ENCODE measurements around the gene TBC1D2B.

TBC1D2B gene

DNA sequence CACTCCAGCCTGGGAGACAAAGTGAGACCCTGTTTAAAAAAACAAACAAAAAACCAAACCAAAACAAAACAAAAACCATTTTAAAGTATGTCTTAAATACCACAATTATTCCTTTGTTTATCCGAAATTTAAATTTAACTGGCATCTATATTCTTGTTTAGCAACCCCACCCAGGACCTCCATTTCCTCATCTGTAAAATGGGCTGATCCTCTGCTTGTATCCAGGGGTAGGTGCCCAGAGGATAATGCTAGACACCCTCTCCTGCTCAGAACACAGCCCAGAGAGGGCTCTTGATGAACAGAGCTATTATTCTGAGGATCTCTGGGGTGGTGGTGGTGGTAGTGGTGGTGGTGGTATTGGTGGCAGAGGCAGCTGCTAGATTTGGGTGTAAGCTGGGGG, 24.7 kb upstream of the TBC1D2B start:
- Histone ChIP-seq H3K79me2 (ENCODE audit: low read length) (no peaks in the 10 kb centered on the region), H4K20me1 (ENCODE audit: insufficient read depth, low read length) (no peaks in the 10 kb centered on the region), H3K9ac (ENCODE audit: low read length) (no peak overlapping the region), H3K27me3 (replicated peaks; ENCODE audit: insufficient read depth, low read length) (no peaks in the 10 kb centered on the region), H3K9me3 (replicated peaks; ENCODE audit: insufficient read depth, low read length) (no peaks in the 10 kb centered on the region), H3K27ac (ENCODE audit: low read length) (no peak overlapping the region), H3K4me2 (ENCODE audit: low read depth, low read length) (no peak overlapping the region), H3K9me2 (replicated peaks; ENCODE audit: insufficient read depth, low read length) (no peaks in the 10 kb centered on the region), H3K4me3 (ENCODE audit: low read length) (no peak overlapping the region), H3F3A (ENCODE audit: insufficient read depth, low read length) (no peaks in the 10 kb centered on the region), H3K36me3 (replicated peaks; ENCODE audit: insufficient read depth, low read length) (no peaks in the 10 kb centered on the region), H3K4me1 (ENCODE audit: low read length) (peaks cover 3% of the 10 kb centered on the region; the same call in 1 of the 2 replicates), H2AFZ (ENCODE audit: low read length) (no peak overlapping the region)
- no peak for DNase-seq
- TF ChIP-seq, protein P1, sequence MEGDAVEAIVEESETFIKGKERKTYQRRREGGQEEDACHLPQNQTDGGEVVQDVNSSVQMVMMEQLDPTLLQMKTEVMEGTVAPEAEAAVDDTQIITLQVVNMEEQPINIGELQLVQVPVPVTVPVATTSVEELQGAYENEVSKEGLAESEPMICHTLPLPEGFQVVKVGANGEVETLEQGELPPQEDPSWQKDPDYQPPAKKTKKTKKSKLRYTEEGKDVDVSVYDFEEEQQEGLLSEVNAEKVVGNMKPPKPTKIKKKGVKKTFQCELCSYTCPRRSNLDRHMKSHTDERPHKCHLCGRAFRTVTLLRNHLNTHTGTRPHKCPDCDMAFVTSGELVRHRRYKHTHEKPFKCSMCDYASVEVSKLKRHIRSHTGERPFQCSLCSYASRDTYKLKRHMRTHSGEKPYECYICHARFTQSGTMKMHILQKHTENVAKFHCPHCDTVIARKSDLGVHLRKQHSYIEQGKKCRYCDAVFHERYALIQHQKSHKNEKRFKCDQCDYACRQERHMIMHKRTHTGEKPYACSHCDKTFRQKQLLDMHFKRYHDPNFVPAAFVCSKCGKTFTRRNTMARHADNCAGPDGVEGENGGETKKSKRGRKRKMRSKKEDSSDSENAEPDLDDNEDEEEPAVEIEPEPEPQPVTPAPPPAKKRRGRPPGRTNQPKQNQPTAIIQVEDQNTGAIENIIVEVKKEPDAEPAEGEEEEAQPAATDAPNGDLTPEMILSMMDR (IDR thresholded peaks at IDR 0.05; ENCODE audit: low read length), result no peak
- TF ChIP-seq EZH2phosphoT487 (IDR thresholded peaks at IDR 0.05; ENCODE audit: low read length) (no peak), EZH2 (optimal IDR thresholded peaks at IDR 0.05; ENCODE audit: low read depth, low read length) (no peak)

- Histone ChIP-seq H3K79me2 (ENCODE audit: low read length) (no peaks in the 10 kb centered on the region), H3K9me2 (replicated peaks; ENCODE audit: insufficient read depth, low read length) (no peaks in the 10 kb centered on the region), H3K9me3 (replicated peaks; ENCODE audit: insufficient read depth, low read length) (no peaks in the 10 kb centered on the region), H2AFZ (ENCODE audit: low read length) (no peak overlapping the region), H3F3A (ENCODE audit: insufficient read depth, low read length) (no peaks in the 10 kb centered on the region), H3K4me3 (ENCODE audit: low read length) (no peak overlapping the region), H4K20me1 (ENCODE audit: insufficient read depth, low read length) (no peaks in the 10 kb centered on the region), H3K9ac (ENCODE audit: low read length) (no peak overlapping the region), H3K27me3 (replicated peaks; ENCODE audit: insufficient read depth, low read length) (no peaks in the 10 kb centered on the region), H3K36me3 (replicated peaks; ENCODE audit: insufficient read depth, low read length) (no peaks in the 10 kb centered on the region), H3K27ac (ENCODE audit: low read length) (no peak overlapping the region), H3K4me2 (ENCODE audit: low read depth, low read length) (no peak overlapping the region), H3K4me1 (ENCODE audit: low read length) (peaks cover 3% of the 10 kb centered on the region; the same call in 1 of the 2 replicates)
- DNase-seq, result no peak
- TF ChIP-seq, protein P1 (IDR thresholded peaks at IDR 0.05; ENCODE audit: low read length), result no peak
- TF ChIP-seq EZH2 (optimal IDR thresholded peaks at IDR 0.05; ENCODE audit: low read depth, low read length), result no peak
- no peak for TF ChIP-seq EZH2phosphoT487 (IDR thresholded peaks at IDR 0.05; ENCODE audit: low read length)
Measured at GRCh38 chr15:78101423-78102105, 24.1 kb upstream of the TBC1D2B start.

DNA sequence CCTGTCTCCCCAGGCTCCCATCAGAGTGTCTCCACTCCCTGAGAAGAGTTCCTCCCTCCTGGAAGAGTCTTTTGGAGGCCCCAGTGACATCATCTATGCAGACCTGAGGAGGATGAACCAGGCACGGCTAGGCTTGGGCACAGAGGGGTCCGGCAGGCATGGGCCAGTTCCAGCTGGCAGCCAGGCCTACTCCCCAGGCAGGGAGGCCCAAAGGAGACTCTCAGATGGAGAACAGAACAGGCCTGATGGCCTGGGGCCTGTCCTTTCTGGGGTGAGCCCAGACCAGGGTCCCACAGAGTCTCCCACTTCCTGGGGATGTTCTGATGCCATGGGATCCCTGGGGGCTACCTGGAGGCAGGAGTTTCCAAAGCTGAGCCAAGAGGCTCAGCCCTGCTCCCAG, 23.4 kb upstream of the TBC1D2B start:
- H3K27ac ChIP-seq (ENCODE audit: low read length), result no peak overlapping the region
- no peaks in the 10 kb centered on the region for H3K79me2 ChIP-seq (ENCODE audit: low read length)

More for the DNA sequence above, 23.4 kb upstream of the TBC1D2B start:
- Histone ChIP-seq H3K9me2 (replicated peaks; ENCODE audit: insufficient read depth, low read length) (no peaks in the 10 kb centered on the region), H3K9me3 (replicated peaks; ENCODE audit: insufficient read depth, low read length) (no peaks in the 10 kb centered on the region), H3K36me3 (replicated peaks; ENCODE audit: insufficient read depth, low read length) (no peaks in the 10 kb centered on the region), H3K4me1 (ENCODE audit: low read length) (peaks cover 3% of the 10 kb centered on the region; the same call in 1 of the 2 replicates), H3K27me3 (replicated peaks; ENCODE audit: insufficient read depth, low read length) (no peaks in the 10 kb centered on the region), H3F3A (ENCODE audit: insufficient read depth, low read length) (no peaks in the 10 kb centered on the region), H2AFZ (ENCODE audit: low read length) (no peak overlapping the region), H3K4me3 (ENCODE audit: low read length) (no peak overlapping the region), H3K9ac (ENCODE audit: low read length) (no peak overlapping the region), H3K4me2 (ENCODE audit: low read depth, low read length) (no peak overlapping the region), H4K20me1 (ENCODE audit: insufficient read depth, low read length) (no peaks in the 10 kb centered on the region)
- TF ChIP-seq, protein P1 (IDR thresholded peaks at IDR 0.05; ENCODE audit: low read length), result no peak
- DNase-seq, result no peak
